Spleen (tissue), 11 donors: ENCODE results near the gene CORIN. TPM values are rescaled to one million over a fixed set of nuclear protein-coding genes. Genes with fewer than 3 reads are reported as not detected.

Source experiments
- DNase-seq: peaks from one replicate; pipeline ENCODE4 v3.0.0-alpha.2; 2020
- H3K27ac ChIP-seq, 8 donors: fragments of 200-600 bp; sonication (generic) in 7 of 8; 1 replicate in 4 of 8; 2 replicates in 4 of 8; pipeline versions ENCODE4 v1.5.0 to v1.8.0; 2016 to 2021; ENCODE audit warnings: inconsistent platforms in 4 of 8, mild to moderate bottlenecking in 4 of 8, moderate library complexity in 1 of 8
- H3K27me3 ChIP-seq, 7 donors: fragments of 200-600 bp; sonication (generic) in 6 of 7; replicated peaks in 1 of 7; 1 replicate in 4 of 7; 2 replicates in 3 of 7; pipeline versions ENCODE4 v1.5.0 to v1.8.0; 2016 to 2021; ENCODE audit warnings: inconsistent platforms in 3 of 7, mild to moderate bottlenecking in 1 of 7
- H3K36me3 ChIP-seq, 6 donors: fragments of 200-600 bp; sonication (generic) in 5 of 6; 1 replicate in 4 of 6; 2 replicates in 2 of 6; pipeline versions ENCODE4 v1.5.0 to v1.8.0; 2016 to 2021; ENCODE audit warnings: inconsistent platforms in 2 of 6
- H3K4me1 ChIP-seq, 6 donors: fragments of 200-600 bp; sonication (generic) in 5 of 6; 1 replicate in 3 of 6; 2 replicates in 3 of 6; pipeline versions ENCODE4 v1.5.0 to v1.8.0; 2016 to 2021; ENCODE audit warnings: inconsistent platforms in 3 of 6
- H3K4me3 ChIP-seq, 8 donors: fragments of 200-600 bp; sonication (generic) in 7 of 8; 1 replicate in 4 of 8; 2 replicates in 4 of 8; pipeline versions ENCODE4 v1.5.0 to v1.8.0; 2016 to 2021; ENCODE audit warnings: inconsistent platforms in 4 of 8, mild to moderate bottlenecking in 4 of 8, moderate library complexity in 2 of 8
- H3K9me3 ChIP-seq, 8 donors: fragments of 200-600 bp; sonication (generic) in 7 of 8; 1 replicate in 4 of 8; 2 replicates in 4 of 8; pipeline versions ENCODE4 v1.5.0 to v1.8.0; 2016 to 2021; ENCODE audit warnings: inconsistent platforms in 4 of 8
- POLR2A ChIP-seq, 3 donors: fragments of 450-650 bp; IDR thresholded peaks; one replicate each; pipeline ENCODE4 v1.5.1; 2017; ENCODE audit warnings: antibody characterized with exemption in 3 of 3, mild to moderate bottlenecking in 1 of 3
- POLR2AphosphoS5 ChIP-seq, 3 donors: sonication (generic); formaldehyde crosslinking; IDR thresholded peaks; one replicate each; pipeline ENCODE4 v1.5.1; 2017; ENCODE audit warnings: antibody characterized with exemption in 3 of 3
- WGBS, 5 donors: extraction: QIAGEN DNeasy Blood & Tissue Kit in 3 of 5; methylation state at CpG; one replicate each; pipeline versions ENCODE4 v1.1.5 to v1.1.7; 2013 to 2018; 5-methylcytosine and 5-hydroxymethylcytosine counted together
- intact Hi-C: fragments of 100-400 bp; cut with DNase I; formaldehyde crosslinking; loops from one replicate; pipeline ENCODE4 v1.15.0; 2023; ENCODE audit warnings: low total_unique reads
- polyA plus RNA-seq, 3 donors: library from polyadenylated mRNA; stranded (reverse); fragments of 200-250 nt; gene quantifications; one replicate each; pipeline ENCODE4 v1.2.1, GENCODE V29; 2013
- total RNA-seq, 7 donors: library from RNA; depleted of rRNA in 3 of 7; stranded (reverse); fragments of >200 nt in 3 of 7; fragmentation: NEBNext Ultra II Directional in 4 of 7; extraction: Animal tissue kit (Norgen Biotek cat#: 25700) in 4 of 7; gene quantifications; one replicate each; pipeline versions ENCODE4 v1.1.0 to v1.2.1, GENCODE V29; 2016 to 2021
- TF ChIP-seq, protein P1 (sequence below), 11 experiments: fragments of 200-600 bp in 7 of 11; fragments of 450-650 bp in 4 of 11; sonication (generic) in 4 of 11; IDR thresholded peaks in 8 of 11; conservative IDR thresholded peaks in 3 of 11; 1 replicate in 7 of 11; 2 replicates in 4 of 11; pipeline versions ENCODE4 v1.4.0 to v1.8.0; 2016 to 2021; ENCODE audit warnings: antibody characterized with exemption in 11 of 11, inconsistent platforms in 4 of 11, mild to moderate bottlenecking in 1 of 11
- donor health status: healthy with polysubstance abuse.
- donor health status: DM: no; HTN: no; CAD: no; lungs with moderate emphysema.
- donor health status: DM: no; HTN: no; CAD: no.
- donor health status: Bipolar disorder and iron deficiency.
- donor health status: healthy.
- donor health status: DM: no; HTN: no; CAD: no.
- donor health status: DM: yes; HTN: yes; CAD: no.

CORIN gene
- total and polyA plus RNA-seq, 10 donors, result 0.23 to 12.3 (median 0.85) TPM

DNA sequence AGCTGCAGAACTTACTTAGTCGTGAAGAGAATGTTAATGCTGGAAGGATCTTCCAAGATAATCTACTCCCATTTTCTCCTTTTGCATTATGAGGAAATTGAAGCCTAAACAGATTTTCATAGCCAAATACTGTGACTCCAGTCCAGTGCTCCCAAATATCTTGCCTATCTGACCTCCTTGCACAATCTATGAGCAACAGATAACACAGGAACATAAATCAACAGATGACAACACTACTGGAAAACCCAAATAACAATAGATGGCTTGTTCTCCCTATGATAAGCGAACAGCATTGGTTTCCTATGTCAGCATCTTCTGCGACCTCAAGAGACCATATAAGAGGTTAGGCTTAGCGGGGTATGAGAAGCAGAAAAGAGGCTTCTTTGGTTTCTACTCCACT lies 88.0 kb downstream of the CORIN start:
- no peak for TF ChIP-seq POLR2A (IDR thresholded peaks at IDR 0.05)
- TF ChIP-seq, protein P1, sequence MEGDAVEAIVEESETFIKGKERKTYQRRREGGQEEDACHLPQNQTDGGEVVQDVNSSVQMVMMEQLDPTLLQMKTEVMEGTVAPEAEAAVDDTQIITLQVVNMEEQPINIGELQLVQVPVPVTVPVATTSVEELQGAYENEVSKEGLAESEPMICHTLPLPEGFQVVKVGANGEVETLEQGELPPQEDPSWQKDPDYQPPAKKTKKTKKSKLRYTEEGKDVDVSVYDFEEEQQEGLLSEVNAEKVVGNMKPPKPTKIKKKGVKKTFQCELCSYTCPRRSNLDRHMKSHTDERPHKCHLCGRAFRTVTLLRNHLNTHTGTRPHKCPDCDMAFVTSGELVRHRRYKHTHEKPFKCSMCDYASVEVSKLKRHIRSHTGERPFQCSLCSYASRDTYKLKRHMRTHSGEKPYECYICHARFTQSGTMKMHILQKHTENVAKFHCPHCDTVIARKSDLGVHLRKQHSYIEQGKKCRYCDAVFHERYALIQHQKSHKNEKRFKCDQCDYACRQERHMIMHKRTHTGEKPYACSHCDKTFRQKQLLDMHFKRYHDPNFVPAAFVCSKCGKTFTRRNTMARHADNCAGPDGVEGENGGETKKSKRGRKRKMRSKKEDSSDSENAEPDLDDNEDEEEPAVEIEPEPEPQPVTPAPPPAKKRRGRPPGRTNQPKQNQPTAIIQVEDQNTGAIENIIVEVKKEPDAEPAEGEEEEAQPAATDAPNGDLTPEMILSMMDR (IDR thresholded peaks at IDR 0.05 in 8 of 11, conservative IDR thresholded peaks at IDR 0.05 in 3 of 11), result no peak
- TF ChIP-seq POLR2AphosphoS5 (IDR thresholded peaks at IDR 0.05), result no peak
- H3K27ac ChIP-seq, result no peak overlapping the region

DNA sequence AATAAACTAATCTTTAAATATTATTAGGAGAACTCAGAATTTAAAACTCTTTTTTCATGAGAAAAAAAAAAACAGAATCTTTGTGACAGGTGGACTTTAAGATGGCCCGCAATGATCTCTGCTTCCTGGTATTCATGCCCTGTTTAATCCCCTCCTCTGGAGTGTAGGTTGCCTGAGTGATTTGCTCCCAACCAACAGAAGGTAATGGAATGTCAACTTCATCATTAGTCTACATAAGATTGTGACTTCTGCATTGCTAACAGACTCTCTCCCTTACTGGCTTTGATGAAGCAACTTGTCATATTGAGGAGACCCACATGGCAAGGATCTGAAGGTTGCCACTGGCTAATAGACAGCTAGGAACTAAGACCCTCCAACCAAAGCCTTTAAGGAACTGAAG lies 88.8 kb downstream of the CORIN start:
- TF ChIP-seq, protein P1 (IDR thresholded peaks at IDR 0.05 in 8 of 11, conservative IDR thresholded peaks at IDR 0.05 in 3 of 11), result no peak
- TF ChIP-seq POLR2AphosphoS5 (IDR thresholded peaks at IDR 0.05), result no peak
- no peak for TF ChIP-seq POLR2A (IDR thresholded peaks at IDR 0.05)
- H3K4me1 ChIP-seq, result no peaks in the 10 kb centered on the region
- no peak overlapping the region for H3K4me3 ChIP-seq
- peaks cover 0 to 20% (median 13%) of the 10 kb centered on the region in 8 donors for H3K9me3 ChIP-seq
- intact Hi-C loops, result no loop called here
- DNase-seq, result no peak
- H3K27me3 ChIP-seq, result no peaks in the 10 kb centered on the region
- WGBS, 5 donors, result 79 to 100% (median 97%) methylated on average over 1 of the region's 1 CpG
- H3K36me3 ChIP-seq, result no peaks in the 10 kb centered on the region
- H3K27ac ChIP-seq, result no peak overlapping the region

More for the DNA sequence above, 88.0 kb downstream of the CORIN start:
- WGBS, 5 donors, result 77 to 87% (median 83%) methylated on average over 4 of the region's 4 CpGs
- intact Hi-C loops, result no loop called here
- H3K4me1 ChIP-seq, result no peaks in the 10 kb centered on the region
- H3K4me3 ChIP-seq, result no peak overlapping the region
- no peaks in the 10 kb centered on the region for H3K36me3 ChIP-seq
- peaks cover 0 to 22% (median 13%) of the 10 kb centered on the region in 8 donors for H3K9me3 ChIP-seq
- DNase-seq, result no peak
- H3K27me3 ChIP-seq, result no peaks in the 10 kb centered on the region

GRCh38 chr4:47747846-47748494 lies 89.9 kb downstream of the CORIN start:
- H3K27me3 ChIP-seq, result no peaks in the 10 kb centered on the region
- TF ChIP-seq POLR2A (IDR thresholded peaks at IDR 0.05) (no peak), POLR2AphosphoS5 (IDR thresholded peaks at IDR 0.05) (no peak)
- TF ChIP-seq, protein P1 (IDR thresholded peaks at IDR 0.05 in 8 of 11, conservative IDR thresholded peaks at IDR 0.05 in 3 of 11), result no peak
- 83 to 100% (median 91%) methylated on average over 1 of the region's 1 CpG for WGBS, 5 donors

DNA sequence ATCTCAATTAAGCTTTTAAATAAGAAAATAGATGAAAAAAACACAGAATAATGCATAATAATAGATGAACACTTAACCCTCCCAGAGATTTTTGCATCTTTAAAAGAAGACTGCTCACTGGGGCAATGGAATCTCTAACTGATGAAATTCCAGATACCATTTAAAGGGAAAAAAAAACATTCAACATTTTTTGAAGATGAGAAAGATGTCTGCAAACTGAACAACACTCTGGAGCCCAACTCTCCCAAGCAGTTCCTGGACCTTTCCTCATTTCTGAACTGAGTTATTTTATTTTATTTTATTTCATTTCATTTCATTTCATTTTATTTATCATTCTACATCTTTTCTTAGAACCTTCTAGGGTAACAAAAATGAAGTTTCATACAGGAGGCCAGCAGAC lies 90.7 kb downstream of the CORIN start:
- Histone ChIP-seq H3K9me3 (peaks cover 0 to 13% (median 11%) of the 10 kb centered on the region in 8 donors), H3K4me3 (no peak overlapping the region), H3K27ac (no peak overlapping the region), H3K4me1 (no peaks in the 10 kb centered on the region), H3K27me3 (no peaks in the 10 kb centered on the region), H3K36me3 (no peaks in the 10 kb centered on the region)
- intact Hi-C loops, result no loop called here
- TF ChIP-seq, protein P1 (IDR thresholded peaks at IDR 0.05 in 8 of 11, conservative IDR thresholded peaks at IDR 0.05 in 3 of 11), result no peak
- no peak for TF ChIP-seq POLR2AphosphoS5 (IDR thresholded peaks at IDR 0.05)
- TF ChIP-seq POLR2A (IDR thresholded peaks at IDR 0.05), result no peak
- DNase-seq, result no peak

More at GRCh38 chr4:47747846-47748494, 89.9 kb downstream of the CORIN start:
- Histone ChIP-seq H3K4me1 (no peaks in the 10 kb centered on the region), H3K4me3 (no peak overlapping the region), H3K36me3 (no peaks in the 10 kb centered on the region), H3K27ac (no peak overlapping the region), H3K9me3 (peaks cover 0 to 17% (median 11%) of the 10 kb centered on the region in 8 donors)
- intact Hi-C loops, result no loop called here
- DNase-seq, result no peak
